ENCODE measurements around the gene MECR.
"Not testable (repeated sequence)": the region's sequence is repeated elsewhere in the genome, so short reads cannot be mapped to it uniquely, and the experiment has no call there.

The MECR gene

DNA sequence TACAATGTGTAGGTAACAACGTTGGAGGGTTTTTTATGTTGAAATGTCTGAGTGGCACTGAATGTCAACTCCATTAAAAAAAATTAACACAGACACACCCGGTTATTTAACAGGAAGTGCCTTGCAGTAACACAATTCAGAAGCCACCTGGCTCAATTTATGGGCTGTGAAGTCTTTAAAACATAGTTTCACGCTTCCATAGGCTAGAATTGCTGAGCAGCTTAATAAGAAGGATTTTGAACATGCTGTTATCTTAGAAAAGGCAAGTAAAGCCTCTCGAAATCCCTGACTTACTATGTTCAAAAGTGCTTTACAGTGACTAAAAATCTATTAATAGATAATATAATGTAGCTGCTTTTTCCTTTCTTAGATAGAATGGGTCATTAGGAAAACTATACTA lies 68.7 kb downstream of the MECR start:
- TF ChIP-seq, protein P1, sequence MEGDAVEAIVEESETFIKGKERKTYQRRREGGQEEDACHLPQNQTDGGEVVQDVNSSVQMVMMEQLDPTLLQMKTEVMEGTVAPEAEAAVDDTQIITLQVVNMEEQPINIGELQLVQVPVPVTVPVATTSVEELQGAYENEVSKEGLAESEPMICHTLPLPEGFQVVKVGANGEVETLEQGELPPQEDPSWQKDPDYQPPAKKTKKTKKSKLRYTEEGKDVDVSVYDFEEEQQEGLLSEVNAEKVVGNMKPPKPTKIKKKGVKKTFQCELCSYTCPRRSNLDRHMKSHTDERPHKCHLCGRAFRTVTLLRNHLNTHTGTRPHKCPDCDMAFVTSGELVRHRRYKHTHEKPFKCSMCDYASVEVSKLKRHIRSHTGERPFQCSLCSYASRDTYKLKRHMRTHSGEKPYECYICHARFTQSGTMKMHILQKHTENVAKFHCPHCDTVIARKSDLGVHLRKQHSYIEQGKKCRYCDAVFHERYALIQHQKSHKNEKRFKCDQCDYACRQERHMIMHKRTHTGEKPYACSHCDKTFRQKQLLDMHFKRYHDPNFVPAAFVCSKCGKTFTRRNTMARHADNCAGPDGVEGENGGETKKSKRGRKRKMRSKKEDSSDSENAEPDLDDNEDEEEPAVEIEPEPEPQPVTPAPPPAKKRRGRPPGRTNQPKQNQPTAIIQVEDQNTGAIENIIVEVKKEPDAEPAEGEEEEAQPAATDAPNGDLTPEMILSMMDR (conservative IDR thresholded peaks at IDR 0.05; ENCODE audit: low read depth, low read length) = no peak
- H3K4me3 ChIP-seq (ENCODE audit: low read length) = no peak overlapping the region
- DNase-seq (ENCODE audit: low read depth) = no peak

- TF ChIP-seq, protein P1 (conservative IDR thresholded peaks at IDR 0.05; ENCODE audit: low read depth, low read length) = no peak
- DNase-seq (ENCODE audit: low read depth) = no peak
- H3K4me3 ChIP-seq (ENCODE audit: low read length) = no peak overlapping the region
Observed at GRCh38 chr1:29159773-29160172, 71.0 kb downstream of the MECR start.

DNA sequence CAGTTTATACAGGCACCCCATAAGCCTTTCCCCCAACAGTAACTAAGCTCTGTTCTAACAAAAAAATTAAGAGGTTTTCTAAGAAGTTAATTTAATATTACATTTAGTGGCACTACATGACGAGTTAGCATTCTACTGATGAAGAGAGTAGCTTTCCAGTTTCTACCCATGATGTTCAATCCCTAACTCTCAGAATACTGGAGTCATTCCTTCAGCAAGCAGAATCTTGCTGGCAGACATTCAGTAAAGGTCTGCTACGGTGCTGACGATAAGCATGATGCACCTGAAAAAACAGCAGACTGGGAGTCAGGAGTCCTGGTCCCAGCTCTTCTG lies 73.5 kb downstream of the MECR start:
- DNase-seq (ENCODE audit: low read depth) = no peak
- TF ChIP-seq, protein P1 (conservative IDR thresholded peaks at IDR 0.05; ENCODE audit: low read depth, low read length) = no peak
- H3K4me3 ChIP-seq (ENCODE audit: low read length) = no peak overlapping the region

- TF ChIP-seq, protein P1 (conservative IDR thresholded peaks at IDR 0.05; ENCODE audit: low read depth, low read length) = no peak
- H3K4me3 ChIP-seq (ENCODE audit: low read length) = no peak overlapping the region
- DNase-seq (ENCODE audit: low read depth) = peak; percentile 92
Observed at GRCh38 chr1:29156543-29157268, 74.0 kb downstream of the MECR start.

DNA sequence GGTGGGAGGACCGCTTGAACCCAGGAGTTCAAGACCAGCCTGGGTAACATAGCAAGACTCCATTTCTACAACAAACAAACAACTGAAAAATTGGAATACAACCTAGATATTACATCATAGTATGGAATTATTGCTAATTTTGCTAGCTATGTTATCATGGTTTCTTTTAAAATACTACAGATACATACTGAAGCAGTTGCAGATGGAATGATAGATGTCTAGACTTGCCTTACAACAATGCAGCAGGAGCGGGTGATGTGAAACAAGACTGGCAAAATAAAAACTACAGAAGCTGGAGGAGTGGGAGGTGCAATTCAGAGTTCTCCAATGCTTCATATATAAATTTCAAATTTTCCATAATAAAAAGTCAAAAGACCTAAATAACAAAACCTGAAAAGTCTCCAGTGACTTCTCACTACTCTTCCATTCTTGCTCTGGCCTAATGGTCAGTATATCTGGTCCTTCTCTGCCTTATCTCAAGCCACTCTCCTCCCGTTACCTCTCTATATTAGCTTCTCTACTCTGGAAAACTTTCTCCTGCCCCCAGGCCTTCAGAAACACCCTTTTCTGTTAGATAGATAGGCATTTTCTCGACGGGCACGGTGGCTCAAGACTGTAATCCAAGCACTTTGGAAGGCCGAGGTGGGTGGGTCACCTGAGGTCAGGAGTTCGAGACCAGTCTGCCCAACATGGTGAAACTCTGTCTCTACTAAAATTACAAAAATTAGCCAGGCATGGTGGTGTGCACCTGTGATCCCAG lies 78.5 kb downstream of the MECR start:
- no peak for DNase-seq (ENCODE audit: low read depth)
- TF ChIP-seq, protein P1 (conservative IDR thresholded peaks at IDR 0.05; ENCODE audit: low read depth, low read length) = no peak
- no peak overlapping the region for H3K4me3 ChIP-seq (ENCODE audit: low read length)

DNA sequence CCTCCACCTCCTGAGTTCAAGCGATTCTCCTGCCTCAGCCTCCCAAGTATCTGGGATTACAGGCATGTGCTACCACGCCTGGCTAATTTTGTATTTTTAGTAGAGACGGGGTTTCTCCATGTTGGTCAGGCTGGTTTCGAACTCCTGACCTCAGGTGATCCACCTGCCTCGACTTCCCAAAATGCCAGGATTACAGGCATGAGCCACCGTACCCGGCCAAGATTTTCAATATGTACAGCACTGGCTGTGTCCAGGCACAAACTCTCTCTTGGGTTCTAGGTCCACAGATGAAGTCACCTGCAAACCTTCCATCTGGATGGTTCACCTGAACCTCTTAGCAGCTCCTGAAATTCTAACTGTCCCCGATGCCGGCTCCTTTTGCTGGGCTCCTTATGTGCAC lies 80.4 kb downstream of the MECR start:
- DNase-seq (ENCODE audit: low read depth) = not testable (repeated sequence)

DNA sequence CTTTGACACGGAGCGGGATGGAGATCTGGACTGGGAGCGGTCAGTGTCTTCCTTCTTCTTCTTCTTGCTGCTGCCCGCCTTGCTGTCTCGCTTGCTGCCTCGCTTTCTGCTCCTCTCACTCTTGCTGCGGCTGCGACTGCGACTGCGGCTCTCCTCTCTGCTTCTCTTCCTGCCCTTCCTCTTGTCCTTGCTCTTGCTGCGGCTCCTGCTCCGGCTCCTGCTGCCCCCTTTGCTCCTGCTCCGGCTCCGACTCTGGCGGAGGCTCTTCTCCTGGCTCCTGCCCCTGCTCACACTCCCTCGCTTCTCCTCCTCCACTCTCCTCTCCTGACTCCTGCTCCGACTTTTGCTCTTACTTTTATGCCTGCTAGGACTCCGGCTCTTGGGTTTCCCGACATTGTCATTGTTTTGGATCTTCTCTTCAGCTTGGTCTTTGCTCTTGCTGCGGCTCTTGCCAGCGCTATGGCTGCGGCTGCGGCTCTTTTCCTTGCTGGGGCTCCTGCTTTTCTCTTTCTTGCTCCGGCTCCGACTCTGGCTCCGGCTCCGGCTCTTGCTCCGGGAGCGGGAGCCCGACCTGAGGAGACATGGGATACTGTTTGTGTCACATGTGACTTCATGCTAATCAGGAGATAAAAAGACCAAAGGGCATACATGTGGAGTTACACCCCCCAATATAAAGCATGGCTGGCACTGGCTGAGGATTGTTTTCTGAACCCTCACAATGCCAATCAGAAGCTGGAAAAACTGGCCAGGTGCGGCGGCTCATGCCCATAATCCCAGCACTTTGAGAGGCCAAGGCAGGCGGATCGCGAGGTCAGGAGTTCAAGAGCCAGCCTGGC lies 81.9 kb downstream of the MECR start:
- TF ChIP-seq, protein P1 (conservative IDR thresholded peaks at IDR 0.05; ENCODE audit: low read depth, low read length) = no peak
- no peak overlapping the region for H3K4me3 ChIP-seq (ENCODE audit: low read length)
- DNase-seq (ENCODE audit: low read depth) = no peak

More for the DNA sequence above, 80.4 kb downstream of the MECR start:
- H3K4me3 ChIP-seq (ENCODE audit: low read length) = not testable (repeated sequence)

Data from retinal pigment epithelial cell (primary cell).